Activated T-helper 2 cell treated with anti-CD3 and anti-CD28 coated beads, Interferon-gamma antibody, Interleukin-2, Interleukin-4, amounts not matched to agents 10 μg/mL and 5 μg/mL and 100 μg/mL, durations not matched to agents 14 hours and 24 hours and 36 hours (primary cell): ENCODE results near the gene HERC5. TPM values are rescaled to one million over a fixed set of nuclear protein-coding genes. Genes with fewer than 3 reads are reported as not detected.
A peak's percentile ranks its signal among the peaks of the same experiment; 100 is the strongest.

Experiments
- DNase-seq: peaks from one replicate; pipeline ENCODE4 v3.0.0; 2021; ENCODE audit warnings: low spot score
- H3K27ac Mint-ChIP-seq: one replicate; pipeline ENCODE4 v1.8.0; 2021; ENCODE audit warnings: mixed read lengths
- H3K27me3 Mint-ChIP-seq: one replicate; pipeline ENCODE4 v1.8.0; 2021; ENCODE audit warnings: low read depth, mixed read lengths
- H3K36me3 Mint-ChIP-seq: one replicate; pipeline ENCODE4 v1.8.0; 2021; ENCODE audit warnings: low read depth, mixed read lengths
- H3K4me1 Mint-ChIP-seq: one replicate; pipeline ENCODE4 v1.8.0; 2021; ENCODE audit warnings: low read depth, mixed read lengths
- H3K4me3 Mint-ChIP-seq: one replicate; pipeline ENCODE4 v1.8.0; 2021; ENCODE audit warnings: low read depth, mild to moderate bottlenecking, moderate library complexity, mixed read lengths
- H3K9me3 Mint-ChIP-seq: one replicate; pipeline ENCODE4 v1.8.0; 2021; ENCODE audit warnings: mixed read lengths
- intact Hi-C: fragments of 100-400 bp; cut with micrococcal nuclease; formaldehyde crosslinking; loops from one replicate; pipeline ENCODE4 v1.15.1; 2023
- total RNA-seq: library from RNA; stranded (reverse); gene quantifications from 2 replicates; pipeline ENCODE4 v1.2.3, GENCODE V29; 2022

Gene HERC5
- 8.4 and 10.2 TPM in 2 replicates for total RNA-seq

GRCh38 chr4:88456670-88457306 lies at the start of gene HERC5:
Gene HERC5 (plus strand): TSS chr4:88457119. CDS start chr4:88457270, 151 bp downstream.
- intact Hi-C loops = loop anchor here (1.0 to 5.0 kb wide), 4 partner anchors 66 to 172 kb away; partner anchors contain the start of genes HERC3, PPM1K and PYURF

GRCh38 chr4:88409206-88409605 lies 47.7 kb upstream of the HERC5 start:
- Mint-ChIP-seq H3K27me3 (no peaks in the 10 kb centered on the region), H3K36me3 (peaks cover 55% of the 10 kb centered on the region), H3K4me3 (no peak overlapping the region), H3K9me3 (no peaks in the 10 kb centered on the region), H3K27ac (no peak overlapping the region), H3K4me1 (peaks cover 8% of the 10 kb centered on the region)
- intact Hi-C loops = no loop called here
- no peak for DNase-seq

More at GRCh38 chr4:88456670-88457306, at the start of gene HERC5:
- H3K4me3 Mint-ChIP-seq = peak within 1 kb of the TSS; percentile 99
- peaks cover 25% of the 10 kb centered on the region for H3K4me1 Mint-ChIP-seq
- H3K36me3 Mint-ChIP-seq = peaks cover 19% of the 10 kb centered on the region
- H3K27me3 Mint-ChIP-seq = peaks cover 5% of the 10 kb centered on the region
- DNase-seq = peak; percentile 91
- H3K9me3 Mint-ChIP-seq = peaks cover 4% of the 10 kb centered on the region
- peak within 1 kb of the TSS; percentile 100 for H3K27ac Mint-ChIP-seq

- intact Hi-C loops = no loop called here
- Mint-ChIP-seq H3K4me3 (no peak overlapping the region), H3K27me3 (no peaks in the 10 kb centered on the region)
These were observed 47.1 kb upstream of the HERC5 start for GRCh38 chr4:88409789-88410188.

GRCh38 chr4:88411491-88412096 lies 45.3 kb upstream of the HERC5 start:
- intact Hi-C loops = no loop called here
- H3K4me1 Mint-ChIP-seq = peaks cover 8% of the 10 kb centered on the region
- no peak for DNase-seq
- peaks cover 60% of the 10 kb centered on the region for H3K36me3 Mint-ChIP-seq
- H3K27ac Mint-ChIP-seq = no peak overlapping the region
- no peaks in the 10 kb centered on the region for H3K27me3 Mint-ChIP-seq
- H3K9me3 Mint-ChIP-seq = no peaks in the 10 kb centered on the region
- no peak overlapping the region for H3K4me3 Mint-ChIP-seq

More at GRCh38 chr4:88409789-88410188, 47.1 kb upstream of the HERC5 start:
- Mint-ChIP-seq H3K36me3 (peaks cover 58% of the 10 kb centered on the region), H3K4me1 (peaks cover 8% of the 10 kb centered on the region), H3K27ac (no peak overlapping the region), H3K9me3 (no peaks in the 10 kb centered on the region)
- no peak for DNase-seq

- Mint-ChIP-seq H3K27ac (no peak overlapping the region), H3K4me1 (peaks cover 5% of the 10 kb centered on the region), H3K9me3 (no peaks in the 10 kb centered on the region), H3K27me3 (no peaks in the 10 kb centered on the region), H3K36me3 (peaks cover 48% of the 10 kb centered on the region), H3K4me3 (no peak overlapping the region)
- intact Hi-C loops = no loop called here
- no peak for DNase-seq
These were observed 43.1 kb upstream of the HERC5 start for GRCh38 chr4:88413801-88414200.

- Mint-ChIP-seq H3K27ac (no peak overlapping the region), H3K4me1 (peaks cover 5% of the 10 kb centered on the region), H3K27me3 (no peaks in the 10 kb centered on the region), H3K36me3 (peaks cover 38% of the 10 kb centered on the region), H3K4me3 (no peak overlapping the region), H3K9me3 (no peaks in the 10 kb centered on the region)
- DNase-seq = no peak
- intact Hi-C loops = no loop called here
These were observed 42.2 kb upstream of the HERC5 start for GRCh38 chr4:88414755-88415154.

- no peak for DNase-seq
These were observed 40.9 kb upstream of the HERC5 start for GRCh38 chr4:88415982-88416381.

GRCh38 chr4:88418411-88418810 lies 38.5 kb upstream of the HERC5 start:
- intact Hi-C loops = no loop called here
- Mint-ChIP-seq H3K9me3 (no peaks in the 10 kb centered on the region), H3K4me3 (no peak overlapping the region), H3K27me3 (no peaks in the 10 kb centered on the region), H3K36me3 (peaks cover 27% of the 10 kb centered on the region), H3K27ac (no peak overlapping the region), H3K4me1 (peaks cover 3% of the 10 kb centered on the region)
- DNase-seq = no peak

More at GRCh38 chr4:88415982-88416381, 40.9 kb upstream of the HERC5 start:
- intact Hi-C loops = no loop called here
- no peak overlapping the region for H3K27ac Mint-ChIP-seq
- peaks cover 5% of the 10 kb centered on the region for H3K4me1 Mint-ChIP-seq
- no peaks in the 10 kb centered on the region for H3K27me3 Mint-ChIP-seq
- H3K4me3 Mint-ChIP-seq = no peak overlapping the region
- no peaks in the 10 kb centered on the region for H3K9me3 Mint-ChIP-seq
- peaks cover 26% of the 10 kb centered on the region for H3K36me3 Mint-ChIP-seq

GRCh38 chr4:88419874-88420273 lies 37.0 kb upstream of the HERC5 start:
- no peaks in the 10 kb centered on the region for H3K27me3 Mint-ChIP-seq
- no peaks in the 10 kb centered on the region for H3K9me3 Mint-ChIP-seq
- no peak overlapping the region for H3K27ac Mint-ChIP-seq
- intact Hi-C loops = no loop called here
- no peak overlapping the region for H3K4me3 Mint-ChIP-seq
- DNase-seq = no peak
- peaks cover 19% of the 10 kb centered on the region for H3K36me3 Mint-ChIP-seq
- peaks cover 3% of the 10 kb centered on the region for H3K4me1 Mint-ChIP-seq

- intact Hi-C loops = no loop called here
- Mint-ChIP-seq H3K4me1 (peaks cover 3% of the 10 kb centered on the region), H3K27ac (no peak overlapping the region), H3K27me3 (no peaks in the 10 kb centered on the region), H3K4me3 (no peak overlapping the region), H3K9me3 (no peaks in the 10 kb centered on the region), H3K36me3 (peaks cover 13% of the 10 kb centered on the region)
- no peak for DNase-seq
These were observed 36.1 kb upstream of the HERC5 start for GRCh38 chr4:88420844-88421243.

- no peak for DNase-seq
- no peaks in the 10 kb centered on the region for H3K9me3 Mint-ChIP-seq
- no peaks in the 10 kb centered on the region for H3K27me3 Mint-ChIP-seq
- intact Hi-C loops = no loop called here
- H3K4me1 Mint-ChIP-seq = peaks cover 3% of the 10 kb centered on the region
- no peak overlapping the region for H3K4me3 Mint-ChIP-seq
- H3K36me3 Mint-ChIP-seq = peaks cover 14% of the 10 kb centered on the region
- no peak overlapping the region for H3K27ac Mint-ChIP-seq
These were observed 34.5 kb upstream of the HERC5 start for GRCh38 chr4:88422403-88422802.

GRCh38 chr4:88429401-88429800 lies 27.5 kb upstream of the HERC5 start:
- no peak for DNase-seq
- Mint-ChIP-seq H3K36me3 (peaks cover 37% of the 10 kb centered on the region), H3K27me3 (no peaks in the 10 kb centered on the region), H3K4me1 (no peaks in the 10 kb centered on the region), H3K4me3 (no peak overlapping the region), H3K9me3 (peaks cover 9% of the 10 kb centered on the region), H3K27ac (no peak overlapping the region)
- intact Hi-C loops = no loop called here

GRCh38 chr4:88435987-88436693 lies 20.8 kb upstream of the HERC5 start:
- intact Hi-C loops = no loop called here
- no peaks in the 10 kb centered on the region for H3K27me3 Mint-ChIP-seq
- DNase-seq = no peak
- no peak overlapping the region for H3K27ac Mint-ChIP-seq
- peaks cover 9% of the 10 kb centered on the region for H3K9me3 Mint-ChIP-seq
- H3K36me3 Mint-ChIP-seq = peaks cover 46% of the 10 kb centered on the region
- peaks cover 2% of the 10 kb centered on the region for H3K4me1 Mint-ChIP-seq
- H3K4me3 Mint-ChIP-seq = no peak overlapping the region
